ENCODE data around the gene USP35. TPM values are rescaled to one million over a fixed set of nuclear protein-coding genes. Genes with fewer than 3 reads are reported as not detected.
A peak's percentile ranks its signal among the peaks of the same experiment; 100 is the strongest.

USP35 gene
- total and polyA plus RNA-seq, 2 experiments from 2014 or later: 2.7 to 7.0 TPM

- DNase-seq: no peak
- no peak overlapping the region for H2AFZ ChIP-seq
- no peaks in the 10 kb centered on the region for H4K20me1 ChIP-seq (ENCODE audit: insufficient read depth)
- WGBS, 2 experiments (ENCODE audit: low coverage in 1 of 2, low lambda C conversion rate in 2 of 2, missing lambda C conversion rate in 2 of 2): 82 to 85% methylated on average over 2 of the region's 2 CpGs
- TF ChIP-seq EZH2phosphoT487 (IDR thresholded peaks at IDR 0.05; ENCODE audit: insufficient read depth, low read depth) (no peak), EZH2 (IDR thresholded peaks at IDR 0.05; ENCODE audit: insufficient read depth, poor library complexity, severe bottlenecking) (no peak)
- peaks cover 29% of the 10 kb centered on the region for H3F3A ChIP-seq (ENCODE audit: insufficient read depth)
- H3K27ac ChIP-seq: no peak overlapping the region
- H3K9ac ChIP-seq: no peak overlapping the region
- in situ Hi-C loops (cut with MboI): no loop called here
- H3K9me2 ChIP-seq (ENCODE audit: insufficient read depth): no peaks in the 10 kb centered on the region
- no peaks in the 10 kb centered on the region for H3K9me3 ChIP-seq (ENCODE audit: low read depth)
- H3K79me2 ChIP-seq (ENCODE audit: insufficient read depth): no peaks in the 10 kb centered on the region
- H3K4me3 ChIP-seq: no peak overlapping the region
- H3K4me1 ChIP-seq (ENCODE audit: insufficient read depth): peaks cover 36% of the 10 kb centered on the region
- H3K36me3 ChIP-seq (ENCODE audit: low read depth): no peaks in the 10 kb centered on the region
- no peaks in the 10 kb centered on the region for H3K27me3 ChIP-seq (replicated peaks; ENCODE audit: insufficient read depth)
- peak overlapping the region; percentile 8 for H3K4me2 ChIP-seq (ENCODE audit: unreplicated experiment)
Observed at GRCh38 chr11:78255919-78256318, 67.2 kb downstream of the USP35 start.

- peaks cover 26% of the 10 kb centered on the region for H3K4me1 ChIP-seq (ENCODE audit: insufficient read depth)
- peak overlapping the region; percentile 22 for H3K27ac ChIP-seq
- in situ Hi-C loops (cut with MboI): no loop called here
- peaks cover 19% of the 10 kb centered on the region for H3F3A ChIP-seq (ENCODE audit: insufficient read depth)
- H3K4me3 ChIP-seq: no peak overlapping the region
- 0 to 7% methylated on average over 3 of the region's 3 CpGs for WGBS, 2 experiments (ENCODE audit: low coverage in 1 of 2, low lambda C conversion rate in 2 of 2, missing lambda C conversion rate in 2 of 2)
- no peaks in the 10 kb centered on the region for H3K36me3 ChIP-seq (ENCODE audit: low read depth)
- DNase-seq: peak; percentile 91
- H3K27me3 ChIP-seq (replicated peaks; ENCODE audit: insufficient read depth): no peaks in the 10 kb centered on the region
- H3K9me3 ChIP-seq (ENCODE audit: low read depth): no peaks in the 10 kb centered on the region
- no peaks in the 10 kb centered on the region for H3K79me2 ChIP-seq (ENCODE audit: insufficient read depth)
- no peak for TF ChIP-seq EZH2 (IDR thresholded peaks at IDR 0.05; ENCODE audit: insufficient read depth, poor library complexity, severe bottlenecking)
- no peak for TF ChIP-seq EZH2phosphoT487 (IDR thresholded peaks at IDR 0.05; ENCODE audit: insufficient read depth, low read depth)
- H3K9me2 ChIP-seq (ENCODE audit: insufficient read depth): no peaks in the 10 kb centered on the region
- no peaks in the 10 kb centered on the region for H4K20me1 ChIP-seq (ENCODE audit: insufficient read depth)
- H3K4me2 ChIP-seq (ENCODE audit: unreplicated experiment): peak overlapping the region; percentile 8
- H3K9ac ChIP-seq: no peak overlapping the region
- peak overlapping the region; percentile 5 for H2AFZ ChIP-seq
Observed at GRCh38 chr11:78256962-78257361, 68.2 kb downstream of the USP35 start.

DNA sequence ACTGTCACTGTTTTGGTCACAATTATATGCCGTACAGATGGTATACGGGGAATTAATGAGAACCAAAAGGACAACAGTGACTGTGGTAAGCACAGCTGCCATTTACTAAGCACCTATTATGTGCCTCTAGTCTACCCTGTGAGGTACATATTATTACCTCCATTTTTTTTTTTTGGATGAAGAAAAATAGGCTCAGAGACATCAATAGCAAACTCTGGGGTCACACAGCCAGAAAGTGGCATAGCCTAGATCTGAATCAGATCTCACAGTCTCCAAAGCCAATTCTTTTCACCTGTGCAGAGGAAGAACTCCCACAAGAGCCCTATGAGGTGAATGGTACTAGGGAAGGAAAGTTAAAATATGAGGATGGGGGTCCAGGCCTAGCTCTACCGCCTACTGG, 68.9 kb downstream of the USP35 start:
- no peaks in the 10 kb centered on the region for H3K9me3 ChIP-seq (ENCODE audit: low read depth)
- WGBS, 2 experiments (ENCODE audit: low coverage in 1 of 2, low lambda C conversion rate in 2 of 2, missing lambda C conversion rate in 2 of 2): 91% methylated on average over 3 of the region's 3 CpGs
- H4K20me1 ChIP-seq (ENCODE audit: insufficient read depth): no peaks in the 10 kb centered on the region
- no peak for DNase-seq
- no peaks in the 10 kb centered on the region for H3K27me3 ChIP-seq (replicated peaks; ENCODE audit: insufficient read depth)
- H2AFZ ChIP-seq: no peak overlapping the region
- TF ChIP-seq EZH2phosphoT487 (IDR thresholded peaks at IDR 0.05; ENCODE audit: insufficient read depth, low read depth) (no peak), EZH2 (IDR thresholded peaks at IDR 0.05; ENCODE audit: insufficient read depth, poor library complexity, severe bottlenecking) (no peak)
- no peaks in the 10 kb centered on the region for H3K36me3 ChIP-seq (ENCODE audit: low read depth)
- no peak overlapping the region for H3K4me2 ChIP-seq (ENCODE audit: unreplicated experiment)
- no peak overlapping the region for H3K4me3 ChIP-seq
- in situ Hi-C loops (cut with MboI): no loop called here
- H3K4me1 ChIP-seq (ENCODE audit: insufficient read depth): peaks cover 26% of the 10 kb centered on the region
- H3K79me2 ChIP-seq (ENCODE audit: insufficient read depth): no peaks in the 10 kb centered on the region
- H3K9ac ChIP-seq: no peak overlapping the region
- H3F3A ChIP-seq (ENCODE audit: insufficient read depth): peaks cover 19% of the 10 kb centered on the region
- H3K27ac ChIP-seq: no peak overlapping the region
- no peaks in the 10 kb centered on the region for H3K9me2 ChIP-seq (ENCODE audit: insufficient read depth)

GRCh38 chr11:78259777-78260487, 71.2 kb downstream of the USP35 start:
- in situ Hi-C loops (cut with MboI): no loop called here
- no peak overlapping the region for H2AFZ ChIP-seq
- DNase-seq: no peak
- H3K27ac ChIP-seq: no peak overlapping the region
- WGBS, 2 experiments (ENCODE audit: low coverage in 1 of 2, low lambda C conversion rate in 2 of 2, missing lambda C conversion rate in 2 of 2): 89 to 91% methylated on average over 8 of the region's 8 CpGs
- H3F3A ChIP-seq (ENCODE audit: insufficient read depth): peaks cover 15% of the 10 kb centered on the region
- no peaks in the 10 kb centered on the region for H3K9me3 ChIP-seq (ENCODE audit: low read depth)
- no peaks in the 10 kb centered on the region for H4K20me1 ChIP-seq (ENCODE audit: insufficient read depth)
- no peaks in the 10 kb centered on the region for H3K36me3 ChIP-seq (ENCODE audit: low read depth)
- no peak for TF ChIP-seq EZH2phosphoT487 (IDR thresholded peaks at IDR 0.05; ENCODE audit: insufficient read depth, low read depth)
- TF ChIP-seq EZH2 (IDR thresholded peaks at IDR 0.05; ENCODE audit: insufficient read depth, poor library complexity, severe bottlenecking): no peak
- no peak overlapping the region for H3K4me2 ChIP-seq (ENCODE audit: unreplicated experiment)
- H3K27me3 ChIP-seq (replicated peaks; ENCODE audit: insufficient read depth): no peaks in the 10 kb centered on the region
- no peaks in the 10 kb centered on the region for H3K79me2 ChIP-seq (ENCODE audit: insufficient read depth)
- H3K9ac ChIP-seq: no peak overlapping the region
- H3K9me2 ChIP-seq (ENCODE audit: insufficient read depth): no peaks in the 10 kb centered on the region
- H3K4me3 ChIP-seq: no peak overlapping the region
- peaks cover 15% of the 10 kb centered on the region for H3K4me1 ChIP-seq (ENCODE audit: insufficient read depth)
